ENCODE measurements around the gene GALNT13.

DNA sequence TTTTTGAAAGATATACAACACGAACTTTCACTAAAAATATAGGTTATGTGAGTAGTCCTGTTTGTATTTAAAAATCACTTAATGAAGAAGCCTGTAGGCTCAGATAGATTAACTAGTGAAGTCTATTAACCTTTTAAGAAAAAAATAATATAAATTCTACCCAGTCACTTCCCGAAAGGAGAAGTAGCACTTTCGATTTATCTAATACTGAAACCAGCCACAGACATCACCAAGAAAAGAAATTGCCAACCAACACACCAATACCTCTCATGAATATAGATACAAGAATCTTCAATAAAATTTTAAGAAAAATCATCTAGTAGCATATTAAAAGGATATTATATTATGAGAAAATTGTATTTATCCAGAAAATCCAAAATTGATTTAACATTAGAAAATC is 160.5 kb downstream of the GALNT13 start:
- TF ChIP-seq ZNF274 (IDR thresholded peaks at IDR 0.05; ENCODE audit: low read depth, low read length) (no peak), YY1 (IDR thresholded peaks at IDR 0.05; ENCODE audit: insufficient read depth, insufficient read length) (no peak), SUZ12 (IDR thresholded peaks at IDR 0.05; ENCODE audit: extremely low read depth, insufficient read depth, insufficient read length) (no peak)

Measured in NT2/D1 (cell line).